GM23338 (cell line): ENCODE measurements around the gene HSPA1A.

Source experiments
- CREB1 ChIP-seq: fragments of 250-450 bp; sonication (Bioruptor Pico); IDR thresholded peaks from 2 replicates; pipeline ENCODE4 v1.5.0; 2020; ENCODE audit warnings: low read depth, mild to moderate bottlenecking, moderate library complexity
- CTCF ChIP-seq, 2 experiments: fragments of 200-600 bp in 1 of 2; sonication (generic) in 1 of 2; conservative IDR thresholded peaks; 2 replicates each; pipeline versions ENCODE4 v1.5.1 to v1.6.1; 2016 to 2017; ENCODE audit warnings: antibody characterized with exemption in 2 of 2, low read depth in 2 of 2, mild to moderate bottlenecking in 2 of 2, moderate library complexity in 1 of 2
- ETS1 ChIP-seq: IDR thresholded peaks from 2 replicates; pipeline ENCODE4 v1.6.1; 2016; ENCODE audit warnings: antibody characterized with exemption
- EZH2 ChIP-seq: fragments of 200-600 bp; sonication (generic); IDR thresholded peaks from one replicate; pipeline ENCODE4 v1.8.0; 2017; ENCODE audit warnings: antibody characterized with exemption, mild to moderate bottlenecking, low read depth; ENCODE audit not compliant: unreplicated experiment
- EZH2phosphoT487 ChIP-seq: fragments of 200-600 bp; sonication (generic); IDR thresholded peaks from one replicate; pipeline ENCODE4 v1.8.1; 2018; ENCODE audit warnings: antibody characterized with exemption; ENCODE audit not compliant: unreplicated experiment
- JUNB ChIP-seq: IDR thresholded peaks from one replicate; pipeline ENCODE4 v1.6.1; 2016; ENCODE audit warnings: antibody characterized with exemption; ENCODE audit not compliant: unreplicated experiment
- NANOG ChIP-seq: IDR thresholded peaks from 2 replicates; pipeline ENCODE4 v1.6.1; 2016; ENCODE audit warnings: antibody characterized with exemption, borderline replicate concordance
- POLR2AphosphoS5 ChIP-seq: IDR thresholded peaks from 2 replicates; pipeline ENCODE4 v1.6.1; 2016; ENCODE audit warnings: antibody characterized with exemption, low read depth
- REST ChIP-seq: IDR thresholded peaks from one replicate; pipeline ENCODE4 v1.6.1; 2018; ENCODE audit warnings: antibody characterized with exemption; ENCODE audit not compliant: unreplicated experiment
- ZNF114 ChIP-seq: fragments of 250-450 bp; sonication (Bioruptor Pico); IDR thresholded peaks from 2 replicates; pipeline ENCODE4 v1.5.0; 2020; ENCODE audit warnings: mild to moderate bottlenecking, moderate library complexity
- ZNF331 ChIP-seq: fragments of 250-450 bp; sonication (Bioruptor Pico); IDR thresholded peaks from 2 replicates; pipeline ENCODE4 v1.5.0; 2020; ENCODE audit warnings: low read depth, mild to moderate bottlenecking, moderate library complexity
- ZNF462 ChIP-seq: fragments of 250-450 bp; sonication (Bioruptor Pico); IDR thresholded peaks from 2 replicates; pipeline ENCODE4 v1.5.0; 2020; ENCODE audit warnings: mild to moderate bottlenecking, moderate library complexity

- TF ChIP-seq CTCF (conservative IDR thresholded peaks at IDR 0.05; ENCODE audit: low read depth in 2 of 2) = no peak
- no peak for TF ChIP-seq POLR2AphosphoS5
- TF ChIP-seq REST = no peak
- no peak for TF ChIP-seq ZNF114 (CRISPR knock-in tag)
- TF ChIP-seq CREB1 (CRISPR knock-in tag) = no peak
- TF ChIP-seq EZH2 = no peak
- TF ChIP-seq JUNB = no peak
- no peak for TF ChIP-seq ETS1
- no peak for TF ChIP-seq ZNF462 (CRISPR knock-in tag)
- TF ChIP-seq ZNF331 (CRISPR knock-in tag) = no peak
- TF ChIP-seq EZH2phosphoT487 = no peak
- TF ChIP-seq NANOG = no peak
Observed at GRCh38 chr6:31781244-31782125, 33.9 kb upstream of the HSPA1A start.
